GM23338 (cell line): ENCODE measurements around the gene KANK4. TPM values are rescaled to one million over a fixed set of nuclear protein-coding genes. Genes with fewer than 3 reads are reported as not detected.

Experiments used
- polyA plus RNA-seq: library from polyadenylated mRNA; unstranded; fragments of >200 nt; fragmentation: Nextera tagmentation; extraction: Ambion mirVana; gene quantifications from 2 replicates; pipeline ENCODE4 v1.2.1, GENCODE V29; 2016
- small RNA-seq: library from RNA; depleted of rRNA; stranded (forward); fragments of <200 nt; gene quantifications from one replicate; pipeline ENCODE3, GENCODE V24; 2014; ENCODE audit warnings: low replicate concordance
- total RNA-seq: library from RNA; depleted of rRNA; stranded (reverse); fragments of >200 nt; shearing (Covaris generic); gene quantifications from 2 replicates; pipeline ENCODE4 v1.2.3, GENCODE V29; 2014; rRNA removed

Gene KANK4
- total and polyA plus RNA-seq, 2 experiments from 2014 or later = 0.31 to 0.42 TPM

Small RNA genes lying within 50 kb of the gene (small RNA-seq; reads per million reads assigned to genes)
- gene RNU6-371P = not detected

Other genes starting within 250 kb of the KANK4 start
- 280 and 283 TPM in 2 replicates for gene L1TD1, start 124.6 kb downstream of the KANK4 start, total RNA-seq
- gene L1TD1, start 124.6 kb downstream of the KANK4 start, polyA plus RNA-seq = 509 and 628 TPM in 2 replicates
- 45.2 and 45.6 TPM in 2 replicates for gene USP1, start 117.6 kb upstream of the KANK4 start, total RNA-seq
- gene USP1, start 117.6 kb upstream of the KANK4 start, polyA plus RNA-seq = 53.3 and 74.6 TPM in 2 replicates